ENCODE results near the gene GSX2. TPM values are rescaled to one million over a fixed set of nuclear protein-coding genes. Genes with fewer than 3 reads are reported as not detected.
A peak's percentile ranks its signal among the peaks of the same experiment; 100 is the strongest.

Gene GSX2
- total RNA-seq, 2 experiments from 2014 or later = not detected

GRCh38 chr4:54063737-54064316, 36.1 kb upstream of the GSX2 start:
- DNase-seq (peak; percentile 46), ATAC-seq (peak; percentile 45)
- H3K9me3 Mint-ChIP-seq (ENCODE audit: insufficient read depth) = no peaks in the 10 kb centered on the region
- H3K27me3 Mint-ChIP-seq (ENCODE audit: low read depth) = peaks cover 6% of the 10 kb centered on the region
- peaks cover 22% of the 10 kb centered on the region for H3K36me3 Mint-ChIP-seq (ENCODE audit: low read depth)
- peak overlapping the region; percentile 92 for H3K27ac Mint-ChIP-seq
- H3K4me3 Mint-ChIP-seq = peak overlapping the region; percentile 97
- H3K4me1 Mint-ChIP-seq (ENCODE audit: low read depth) = peaks cover 46% of the 10 kb centered on the region
- ChIA-PET CTCF (interaction anchor here (1.9 kb wide), 1 partner anchor 170 kb away, joined by 6 read pairs; no protein-coding TSS in a partner anchor), POLR2A (interaction anchor here (0.6 to 1.6 kb wide), 4 partner anchors 34 to 578 kb away, joined by 4 to 8 read pairs (median 4); partner anchors contain the start of gene GSX2)

- Mint-ChIP-seq H3K9me3 (ENCODE audit: insufficient read depth) (no peaks in the 10 kb centered on the region), H3K36me3 (ENCODE audit: low read depth) (peaks cover 22% of the 10 kb centered on the region), H3K27ac (peak within 1 kb of the TSS; percentile 92), H3K4me1 (ENCODE audit: low read depth) (peaks cover 43% of the 10 kb centered on the region), H3K27me3 (ENCODE audit: low read depth) (peaks cover 6% of the 10 kb centered on the region), H3K4me3 (peak within 1 kb of the TSS; percentile 97)
- POLR2A ChIA-PET = interaction anchor here (0.6 to 1.6 kb wide), 4 partner anchors 34 to 579 kb away, joined by 4 to 8 read pairs (median 4); partner anchors contain the start of gene GSX2
- CTCF ChIA-PET = interaction anchor here (1.6 to 1.9 kb wide), 2 partner anchors 25 to 169 kb away, joined by 5 to 6 read pairs; no protein-coding TSS in a partner anchor
- peak; percentile 89 for ATAC-seq
- peak; percentile 96 for DNase-seq
These were observed 35.4 kb upstream of the GSX2 start, which contains the start of gene CHIC2 for GRCh38 chr4:54064317-54065111. CHIC2 (minus strand) TSS chr4:54064605; CDS start chr4:54064300, 305 bp downstream.

GRCh38 chr4:54065282-54066087, 34.5 kb upstream of the GSX2 start:
- no peak for DNase-seq
- Mint-ChIP-seq H3K4me1 (ENCODE audit: low read depth) (peaks cover 36% of the 10 kb centered on the region), H3K9me3 (ENCODE audit: insufficient read depth) (no peaks in the 10 kb centered on the region), H3K27ac (peak overlapping the region; percentile 72), H3K36me3 (ENCODE audit: low read depth) (peaks cover 17% of the 10 kb centered on the region), H3K27me3 (ENCODE audit: low read depth) (peaks cover 9% of the 10 kb centered on the region), H3K4me3 (peak overlapping the region; percentile 74)
- ChIA-PET POLR2A (no interaction called here), CTCF (interaction anchor here (1.6 kb wide), 1 partner anchor 24 kb away, joined by 5 read pairs; no protein-coding TSS in a partner anchor)
- no peak for ATAC-seq

- Mint-ChIP-seq H3K4me3 (peak overlapping the region; percentile 74), H3K4me1 (ENCODE audit: low read depth) (peaks cover 32% of the 10 kb centered on the region), H3K27me3 (ENCODE audit: low read depth) (peaks cover 9% of the 10 kb centered on the region), H3K9me3 (ENCODE audit: insufficient read depth) (no peaks in the 10 kb centered on the region), H3K36me3 (ENCODE audit: low read depth) (peaks cover 17% of the 10 kb centered on the region), H3K27ac (no peak overlapping the region)
- ChIA-PET POLR2A (no interaction called here), CTCF (interaction anchor here (1.6 kb wide), 1 partner anchor 23 kb away, joined by 5 read pairs; no protein-coding TSS in a partner anchor)
- no peak for ATAC-seq
- no peak for DNase-seq
These were observed 33.9 kb upstream of the GSX2 start for GRCh38 chr4:54066088-54066415.

GRCh38 chr4:54066718-54067129, 33.2 kb upstream of the GSX2 start:
- POLR2A ChIA-PET = no interaction called here
- CTCF ChIA-PET = interaction anchor here (0.8 kb wide), 1 partner anchor 168 kb away, joined by 3 read pairs; no protein-coding TSS in a partner anchor
- H3K4me1 Mint-ChIP-seq (ENCODE audit: low read depth) = peaks cover 26% of the 10 kb centered on the region
- H3K9me3 Mint-ChIP-seq (ENCODE audit: insufficient read depth) = no peaks in the 10 kb centered on the region
- no peak overlapping the region for H3K27ac Mint-ChIP-seq
- DNase-seq = no peak
- H3K27me3 Mint-ChIP-seq (ENCODE audit: low read depth) = peaks cover 9% of the 10 kb centered on the region
- ATAC-seq = no peak
- no peak overlapping the region for H3K4me3 Mint-ChIP-seq
- H3K36me3 Mint-ChIP-seq (ENCODE audit: low read depth) = peaks cover 13% of the 10 kb centered on the region

- ChIA-PET CTCF (interaction anchor here (0.8 kb wide), 1 partner anchor 167 kb away, joined by 3 read pairs; no protein-coding TSS in a partner anchor), POLR2A (no interaction called here)
- Mint-ChIP-seq H3K9me3 (ENCODE audit: insufficient read depth) (no peaks in the 10 kb centered on the region), H3K27ac (no peak overlapping the region), H3K4me3 (no peak overlapping the region), H3K36me3 (ENCODE audit: low read depth) (peaks cover 10% of the 10 kb centered on the region), H3K4me1 (ENCODE audit: low read depth) (peaks cover 22% of the 10 kb centered on the region), H3K27me3 (ENCODE audit: low read depth) (peaks cover 9% of the 10 kb centered on the region)
- DNase-seq (no peak), ATAC-seq (no peak)
These were observed 32.8 kb upstream of the GSX2 start for GRCh38 chr4:54067166-54067565.

- Mint-ChIP-seq H3K27me3 (ENCODE audit: low read depth) (peaks cover 13% of the 10 kb centered on the region), H3K36me3 (ENCODE audit: low read depth) (no peaks in the 10 kb centered on the region), H3K4me3 (no peak overlapping the region), H3K4me1 (ENCODE audit: low read depth) (no peaks in the 10 kb centered on the region), H3K27ac (no peak overlapping the region), H3K9me3 (ENCODE audit: insufficient read depth) (no peaks in the 10 kb centered on the region)
- ChIA-PET CTCF (no interaction called here), POLR2A (no interaction called here)
- ATAC-seq (no peak), DNase-seq (no peak)
These were observed 26.6 kb upstream of the GSX2 start for GRCh38 chr4:54073271-54073880.

GRCh38 chr4:54074381-54074780, 25.6 kb upstream of the GSX2 start:
- DNase-seq = no peak
- ChIA-PET CTCF (no interaction called here), POLR2A (no interaction called here)
- Mint-ChIP-seq H3K27ac (no peak overlapping the region), H3K9me3 (ENCODE audit: insufficient read depth) (no peaks in the 10 kb centered on the region), H3K4me3 (no peak overlapping the region), H3K27me3 (ENCODE audit: low read depth) (peaks cover 10% of the 10 kb centered on the region), H3K36me3 (ENCODE audit: low read depth) (no peaks in the 10 kb centered on the region), H3K4me1 (ENCODE audit: low read depth) (no peaks in the 10 kb centered on the region)
- ATAC-seq = no peak

GRCh38 chr4:54076673-54077072, 23.3 kb upstream of the GSX2 start:
- no peak overlapping the region for H3K4me3 Mint-ChIP-seq
- no peak for ATAC-seq
- H3K36me3 Mint-ChIP-seq (ENCODE audit: low read depth) = no peaks in the 10 kb centered on the region
- no peak overlapping the region for H3K27ac Mint-ChIP-seq
- H3K9me3 Mint-ChIP-seq (ENCODE audit: insufficient read depth) = no peaks in the 10 kb centered on the region
- no peaks in the 10 kb centered on the region for H3K4me1 Mint-ChIP-seq (ENCODE audit: low read depth)
- no peak for DNase-seq
- ChIA-PET CTCF (no interaction called here), POLR2A (no interaction called here)
- peaks cover 9% of the 10 kb centered on the region for H3K27me3 Mint-ChIP-seq (ENCODE audit: low read depth)

- Mint-ChIP-seq H3K9me3 (ENCODE audit: insufficient read depth) (no peaks in the 10 kb centered on the region), H3K27me3 (ENCODE audit: low read depth) (peaks cover 9% of the 10 kb centered on the region), H3K36me3 (ENCODE audit: low read depth) (no peaks in the 10 kb centered on the region), H3K4me1 (ENCODE audit: low read depth) (no peaks in the 10 kb centered on the region), H3K4me3 (no peak overlapping the region), H3K27ac (no peak overlapping the region)
- ChIA-PET POLR2A (no interaction called here), CTCF (no interaction called here)
- ATAC-seq (no peak), DNase-seq (no peak)
These were observed 22.2 kb upstream of the GSX2 start for GRCh38 chr4:54077812-54078211.

- H3K9me3 Mint-ChIP-seq (ENCODE audit: insufficient read depth) = no peaks in the 10 kb centered on the region
- H3K27me3 Mint-ChIP-seq (ENCODE audit: low read depth) = peaks cover 17% of the 10 kb centered on the region
- ATAC-seq (no peak), DNase-seq (no peak)
- no peak overlapping the region for H3K4me3 Mint-ChIP-seq
- POLR2A ChIA-PET = no interaction called here
- no peaks in the 10 kb centered on the region for H3K4me1 Mint-ChIP-seq (ENCODE audit: low read depth)
- H3K27ac Mint-ChIP-seq = no peak overlapping the region
- no peaks in the 10 kb centered on the region for H3K36me3 Mint-ChIP-seq (ENCODE audit: low read depth)
- CTCF ChIA-PET = no interaction called here
These were observed 17.8 kb upstream of the GSX2 start for GRCh38 chr4:54082168-54082567.
